NCI-H146 (cell line): ENCODE data around the gene FERD3L.

Experiments
- DNase-seq: peaks from one replicate; lab custom pipeline; 2025; lab: John Stamatoyannopoulos, UW

Gene FERD3L

GRCh38 chr7:19099924-19100323 lies 45.3 kb downstream of the FERD3L start:
- no peak for DNase-seq

GRCh38 chr7:19099194-19099593 lies 46.0 kb downstream of the FERD3L start:
- no peak for DNase-seq

GRCh38 chr7:19098510-19098909 lies 46.7 kb downstream of the FERD3L start:
- no peak for DNase-seq

DNA sequence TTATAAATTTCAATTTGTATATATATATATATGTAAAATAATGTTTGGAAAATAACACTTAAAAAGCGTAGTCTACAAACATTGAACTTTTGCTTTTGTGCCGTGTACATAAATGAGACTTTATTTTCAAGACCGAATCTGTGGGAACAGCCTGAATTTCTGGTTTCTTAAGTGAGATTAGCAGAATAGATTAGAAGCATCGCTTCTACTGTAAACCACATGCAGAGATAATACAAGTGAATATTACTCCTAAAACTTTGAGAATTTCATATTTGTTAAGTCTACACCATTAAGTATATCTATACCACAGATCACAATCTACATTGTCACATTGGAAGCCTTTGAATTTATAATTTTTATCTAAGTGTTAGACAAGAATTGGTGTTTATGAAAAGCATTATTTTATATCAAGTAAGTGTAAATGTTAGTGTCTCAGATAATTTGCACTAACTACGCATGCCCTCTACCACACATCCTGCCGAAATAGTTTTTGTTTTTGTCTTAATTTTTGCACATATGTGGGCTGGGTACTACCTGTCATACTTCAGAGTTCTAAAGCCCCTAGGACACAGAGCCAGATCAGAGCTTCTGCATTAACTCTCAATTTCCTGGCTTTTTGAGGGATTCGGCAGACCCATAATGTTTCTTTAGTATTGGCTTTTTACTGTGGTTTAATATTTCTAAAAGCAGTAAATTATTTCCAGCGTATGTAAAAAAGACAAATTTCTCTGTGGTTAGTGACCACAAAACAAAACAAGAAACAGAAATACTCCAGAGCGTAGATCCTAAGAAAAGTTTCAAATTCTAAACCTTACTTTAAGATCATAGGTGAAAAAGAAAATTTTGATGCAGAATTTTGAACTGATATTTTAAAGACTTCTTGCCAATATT lies 47.8 kb downstream of the FERD3L start:
- no peak for DNase-seq

DNA sequence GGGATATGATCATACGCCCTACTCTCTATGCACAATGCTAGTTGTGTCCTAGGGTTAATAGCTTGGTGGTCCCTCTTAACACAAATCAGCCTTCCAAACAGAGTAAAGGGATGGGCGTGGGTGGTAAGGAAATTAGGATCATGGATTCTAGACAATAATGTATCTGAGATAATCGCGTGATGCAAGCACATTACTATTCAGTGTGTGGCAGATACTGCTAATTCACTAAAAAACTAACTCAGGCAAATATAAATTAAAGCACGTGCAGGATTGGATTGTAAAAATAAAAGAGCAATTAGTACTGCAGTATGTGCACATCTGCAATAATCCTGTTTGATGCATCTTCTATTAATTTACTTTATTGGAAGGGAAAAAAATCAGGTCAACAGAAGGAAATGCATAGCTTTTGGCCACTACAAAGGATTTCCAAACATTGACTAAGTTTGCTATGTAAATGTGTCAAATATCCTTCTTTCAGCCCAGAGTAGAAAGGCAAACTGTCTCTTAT lies 49.8 kb downstream of the FERD3L start:
- no peak for DNase-seq
